ENCODE results near the gene PTOV1. TPM values are rescaled to one million over a fixed set of nuclear protein-coding genes. Genes with fewer than 3 reads are reported as not detected.

Gene PTOV1
- total RNA-seq (2014; rRNA removed; shearing (Covaris generic)): 24.9 and 25.8 TPM in 2 replicates
- polyA plus RNA-seq (2014; cell fraction: nucleus; rRNA removed): 86.7 and 89.1 TPM in 2 replicates

GRCh38 chr19:49850487-49851342 lies at the start of gene PTOV1:
PTOV1 (plus strand) TSS chr19:49851159.
- peak; percentile 83 for DNase-seq (ENCODE audit: extremely low read depth, low read depth)

GRCh38 chr19:49801401-49801888 lies 49.5 kb upstream of the PTOV1 start:
- no peak for DNase-seq (ENCODE audit: extremely low read depth, low read depth)

GRCh38 chr19:49801966-49802661 lies 48.8 kb upstream of the PTOV1 start:
- peak; percentile 38 for DNase-seq (ENCODE audit: extremely low read depth, low read depth)

GRCh38 chr19:49802836-49803528 lies 48.0 kb upstream of the PTOV1 start:
- DNase-seq (ENCODE audit: extremely low read depth, low read depth): no peak

- no peak for DNase-seq (ENCODE audit: extremely low read depth, low read depth)
These were observed 47.5 kb upstream of the PTOV1 start for GRCh38 chr19:49803529-49803856.

GRCh38 chr19:49805822-49806619 lies 44.9 kb upstream of the PTOV1 start:
- no peak for DNase-seq (ENCODE audit: extremely low read depth, low read depth)

- DNase-seq (ENCODE audit: extremely low read depth, low read depth): no peak
These were observed 44.4 kb upstream of the PTOV1 start for GRCh38 chr19:49806620-49806959.

DNA sequence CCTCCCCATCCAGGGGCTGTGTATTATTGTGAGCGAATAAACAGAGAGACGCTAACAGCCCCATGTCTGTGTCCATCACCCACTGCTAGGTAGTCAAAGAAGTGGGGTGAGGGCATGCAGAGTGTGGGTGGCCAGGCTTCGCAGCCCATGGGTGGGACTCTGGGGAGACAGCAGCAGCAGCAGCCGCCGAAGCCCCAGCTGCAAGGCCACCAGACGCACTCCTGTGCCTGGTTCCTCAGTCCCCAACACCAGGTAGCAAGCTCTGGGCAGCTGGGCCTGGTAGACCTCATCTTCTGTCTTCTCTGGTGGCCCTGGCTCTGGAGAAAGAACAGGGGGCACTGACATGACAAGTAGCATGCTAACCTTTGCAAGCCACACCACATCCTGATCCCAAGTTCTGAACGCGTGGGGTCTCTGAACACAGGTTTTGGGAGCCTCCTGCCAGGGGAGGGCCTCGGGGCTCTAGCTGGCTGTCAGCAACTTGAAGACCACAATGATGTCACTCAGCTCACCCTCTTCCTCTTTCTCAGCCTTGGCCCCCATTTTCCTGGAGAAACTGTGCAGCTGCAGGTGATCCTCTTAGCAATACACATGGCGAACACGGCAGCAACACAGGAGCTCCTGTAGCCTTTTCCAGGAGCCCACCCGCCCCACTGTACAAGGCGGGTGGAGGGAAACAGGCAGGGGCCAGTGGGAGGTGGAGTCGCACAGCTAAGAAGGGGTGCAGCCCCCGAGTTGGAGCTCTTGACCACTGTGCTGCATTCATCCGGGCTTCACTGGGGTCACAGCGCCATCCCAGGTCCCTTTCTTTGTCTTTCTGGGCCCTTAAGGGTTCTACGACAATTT lies 43.7 kb upstream of the PTOV1 start:
- DNase-seq (ENCODE audit: extremely low read depth, low read depth): no peak

- DNase-seq (ENCODE audit: extremely low read depth, low read depth): no peak
These were observed 42.9 kb upstream of the PTOV1 start for GRCh38 chr19:49807904-49808675.

- DNase-seq (ENCODE audit: extremely low read depth, low read depth): peak; percentile 77
These were observed 42.2 kb upstream of the PTOV1 start for GRCh38 chr19:49808711-49809159.

DNA sequence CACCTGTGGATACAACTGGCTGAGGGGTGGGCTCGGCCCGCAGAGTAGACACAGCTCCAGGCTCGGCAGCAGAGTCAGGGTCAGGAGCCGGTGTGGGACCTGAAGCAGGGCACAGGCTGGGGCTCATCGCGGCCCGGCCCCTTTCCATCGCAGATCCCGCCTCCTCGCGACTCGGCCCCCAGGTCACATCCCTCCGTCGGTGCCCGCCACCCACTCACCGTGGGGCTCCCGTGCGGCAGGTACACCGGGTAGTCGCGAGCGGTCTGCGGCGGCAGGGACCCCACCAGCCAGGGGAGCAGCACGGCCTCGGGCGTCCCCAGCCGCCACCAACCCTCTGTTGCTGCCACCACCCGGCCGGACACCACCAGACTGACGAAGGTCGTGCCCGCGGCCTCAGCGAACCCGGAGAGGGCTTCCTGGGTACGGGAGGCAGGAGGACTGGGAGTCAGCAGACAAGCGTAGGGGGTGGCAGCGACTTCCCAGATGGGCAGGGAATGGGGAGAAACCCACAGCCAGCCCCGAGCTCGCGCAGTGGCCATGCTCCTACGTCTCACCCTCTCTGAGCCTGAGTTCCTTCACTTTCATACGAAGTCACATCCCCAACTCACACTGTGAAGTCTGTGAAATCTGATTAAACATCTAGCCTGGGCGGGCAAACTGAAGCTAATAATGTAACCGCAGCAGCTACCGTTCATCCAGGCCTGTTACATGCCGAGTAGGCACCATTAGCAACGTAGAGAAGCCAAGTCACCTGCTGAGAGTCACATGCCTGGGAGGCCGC lies 41.6 kb upstream of the PTOV1 start:
- peak; percentile 19 for DNase-seq (ENCODE audit: extremely low read depth, low read depth)

GRCh38 chr19:49809941-49810389 lies 41.0 kb upstream of the PTOV1 start:
- DNase-seq (ENCODE audit: extremely low read depth, low read depth): no peak

- DNase-seq (ENCODE audit: extremely low read depth, low read depth): no peak
These were observed 39.6 kb upstream of the PTOV1 start for GRCh38 chr19:49811328-49811727.

DNA sequence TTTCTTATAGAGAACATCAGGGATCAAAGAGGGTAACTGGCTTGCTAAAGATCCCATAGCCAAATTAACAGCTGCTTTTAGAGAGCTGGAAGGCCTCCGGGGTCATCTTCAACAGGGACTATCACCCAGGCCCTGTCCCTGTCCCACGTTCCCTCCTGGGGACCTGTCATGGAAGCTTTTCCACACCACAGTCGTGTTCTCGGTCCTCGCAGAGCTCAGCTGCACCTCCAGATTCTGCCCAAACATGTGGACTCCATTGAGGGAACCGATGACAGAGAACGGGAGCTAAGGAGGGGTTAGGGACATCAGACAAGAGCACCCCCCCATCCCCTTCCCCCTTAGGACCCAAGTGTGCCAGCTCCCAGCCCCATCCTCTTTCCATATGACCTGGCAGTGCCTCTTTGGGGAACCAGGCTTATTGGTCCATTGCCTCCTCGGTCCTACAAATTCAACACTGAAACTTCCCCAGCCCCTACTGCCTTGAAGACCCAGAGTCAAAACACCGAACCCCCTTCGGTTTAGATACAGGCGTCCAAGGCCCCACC lies 38.4 kb upstream of the PTOV1 start:
- no peak for DNase-seq (ENCODE audit: extremely low read depth, low read depth)

DNA sequence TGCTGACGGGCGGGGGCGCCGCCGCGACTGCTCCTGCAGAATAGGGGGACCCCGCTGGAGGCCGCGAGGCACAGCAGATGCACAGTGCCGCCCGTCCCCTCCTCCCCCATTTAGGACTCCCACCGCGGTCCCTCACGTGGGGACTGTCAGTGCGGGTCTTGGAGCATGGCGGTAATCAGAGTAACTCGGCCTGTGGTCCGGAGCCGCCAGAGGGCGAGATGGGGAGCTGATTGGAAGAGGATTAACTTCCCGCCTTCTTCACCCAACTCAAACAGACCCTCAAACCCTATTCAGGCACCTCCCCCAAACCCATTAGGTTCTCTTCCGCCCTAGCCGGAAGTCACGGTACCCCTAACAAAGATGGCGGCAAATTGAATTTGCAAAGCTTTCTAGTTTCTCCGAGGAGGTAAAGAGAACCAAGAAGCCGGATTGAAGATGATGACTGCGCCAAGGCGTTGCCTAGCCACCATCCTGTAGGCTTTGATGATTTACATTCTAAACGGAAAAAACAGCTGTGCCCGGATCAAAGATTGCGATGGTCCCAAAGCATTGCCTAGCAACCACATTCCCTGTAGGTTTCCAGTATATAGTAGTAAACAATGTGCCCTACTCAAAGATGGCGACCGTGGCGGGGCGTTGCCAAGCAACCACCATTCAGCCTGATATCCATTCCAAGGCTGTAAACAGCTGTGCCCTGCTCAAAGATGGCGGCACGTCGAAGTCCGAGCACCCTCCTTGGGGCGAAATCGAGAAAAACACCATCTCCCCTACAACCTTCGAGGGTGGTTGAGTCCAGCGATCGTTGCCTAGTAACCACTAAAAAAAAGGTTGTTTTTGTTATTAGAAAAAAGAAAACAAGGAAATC lies 37.7 kb upstream of the PTOV1 start, which contains the start of gene FUZ:
TSS of gene FUZ (minus strand) at position 296 of the 865 bp plus-strand sequence. CDS start at position 110, 186 bp downstream.
- peak; percentile 92 for DNase-seq (ENCODE audit: extremely low read depth, low read depth)

- DNase-seq (ENCODE audit: extremely low read depth, low read depth): no peak
These were observed 36.9 kb upstream of the PTOV1 start for GRCh38 chr19:49814010-49814409.
